Activated T-helper 9 cell treated with anti-CD3 and anti-CD28 coated beads, Interleukin-2, amount 50 U/mL, for 16 hours (primary cell): ENCODE data around the gene COL26A1.
"Not testable (repeated sequence)": the region's sequence is repeated elsewhere in the genome, so short reads cannot be mapped to it uniquely, and the experiment has no call there.

ENCODE experiments used
- DNase-seq: peaks from one replicate; pipeline ENCODE4 v3.0.0-alpha.2; 2020; ENCODE audit warnings: low read depth

COL26A1 gene

DNA sequence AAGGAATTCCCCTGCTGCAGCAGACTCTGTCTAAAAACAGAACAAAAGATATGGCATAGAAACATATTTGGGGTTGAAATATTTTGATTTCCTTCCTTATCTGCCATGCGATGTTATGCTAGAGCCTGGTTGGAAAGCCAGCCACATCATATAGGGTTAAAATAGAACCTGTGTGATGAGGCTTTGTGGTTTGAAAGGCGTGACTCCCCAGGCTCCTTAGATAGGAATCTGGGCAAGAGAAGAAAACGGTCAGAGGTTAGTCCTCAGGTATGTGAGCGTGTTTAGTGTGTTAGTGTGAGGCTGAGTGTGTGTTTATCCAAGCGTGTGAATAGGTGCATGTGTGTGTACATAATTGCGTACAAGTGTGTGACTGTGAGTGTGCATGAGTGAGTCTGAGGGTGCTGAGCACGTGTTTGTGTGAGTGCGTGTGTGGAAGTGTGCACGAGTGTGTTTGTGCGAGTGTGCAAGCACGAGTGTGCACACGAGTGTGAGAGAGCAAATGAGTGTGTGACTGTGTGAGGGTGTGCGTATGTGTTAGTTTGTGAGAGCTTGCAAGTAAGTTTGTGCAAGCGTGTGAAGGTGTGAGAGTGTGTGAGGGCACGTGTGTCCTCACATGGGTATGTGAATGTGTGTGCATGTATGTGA, 79.9 kb downstream of the COL26A1 start:
- no peak for DNase-seq

DNA sequence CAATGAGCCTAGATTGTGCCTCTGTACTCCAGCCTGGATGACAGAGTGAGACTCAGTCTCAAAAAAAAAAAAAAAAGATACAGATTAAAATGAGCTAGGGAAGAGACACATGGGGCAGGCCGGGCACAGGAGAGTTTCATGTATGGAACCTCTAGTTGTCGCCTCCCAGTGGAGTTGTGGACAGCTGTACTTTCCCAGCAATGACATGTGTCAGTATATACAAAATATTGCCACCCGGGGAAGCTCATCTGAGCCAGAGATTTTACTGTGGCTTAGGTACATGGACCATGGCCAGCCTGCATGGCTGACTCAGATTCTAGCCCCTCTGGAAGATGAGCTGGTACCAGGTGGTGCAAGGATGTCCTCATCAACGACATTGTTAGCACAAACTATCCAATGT, 87.4 kb downstream of the COL26A1 start:
- no peak for DNase-seq

DNA sequence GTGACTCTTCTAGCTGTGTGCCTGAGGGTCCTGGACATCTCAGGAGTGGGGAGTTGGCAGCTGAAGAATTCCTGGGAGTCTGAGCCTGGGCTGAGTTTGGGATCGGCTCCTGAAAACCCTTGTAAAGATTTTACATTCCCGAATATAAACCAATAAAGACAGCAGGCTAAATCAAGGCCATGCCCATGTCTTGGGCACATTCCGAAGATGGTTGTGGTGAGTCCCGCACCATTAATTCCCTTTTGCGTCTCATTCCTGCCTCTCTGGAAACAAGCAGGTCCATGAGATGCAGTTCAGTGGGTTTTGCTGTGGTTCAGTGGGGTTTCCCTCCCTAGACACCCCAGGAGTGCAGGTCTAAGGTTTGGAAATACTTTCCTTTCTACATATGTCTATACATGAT, 90.9 kb downstream of the COL26A1 start:
- no peak for DNase-seq

DNA sequence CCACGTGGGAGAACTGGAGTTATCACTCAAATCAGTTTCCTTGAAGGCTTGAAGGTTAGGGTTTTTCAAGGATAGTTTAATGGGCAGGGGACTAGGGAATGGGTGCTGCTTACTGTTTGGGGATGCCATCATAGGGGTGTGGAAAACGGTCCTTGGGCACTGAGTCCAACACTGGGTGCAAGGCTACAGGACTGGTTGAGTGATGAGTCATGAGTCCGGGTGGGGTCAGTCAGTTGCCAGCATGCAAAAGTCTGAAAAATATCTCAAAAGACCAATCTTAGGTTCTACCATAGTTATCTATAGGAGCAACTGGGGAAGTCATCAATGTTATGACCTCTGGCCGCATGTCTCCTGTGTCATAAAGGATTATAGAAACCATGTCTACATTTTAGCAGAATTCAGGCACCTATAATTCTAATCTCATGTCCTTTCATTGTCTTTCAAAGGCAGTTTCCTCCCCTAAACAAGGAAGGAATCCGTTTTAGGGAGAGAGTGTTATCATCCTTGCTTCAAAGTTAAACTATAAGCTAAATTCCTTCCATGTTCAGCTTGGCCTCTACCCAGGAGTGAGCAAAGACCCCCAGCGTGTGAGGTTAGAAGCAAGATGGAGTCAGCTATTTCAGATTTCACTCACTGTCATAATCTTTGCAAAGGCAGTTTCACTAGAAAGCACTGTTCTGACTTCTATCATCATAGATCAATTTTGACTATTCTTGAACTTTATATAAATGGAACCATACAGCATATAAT, 94.5 kb downstream of the COL26A1 start:
- DNase-seq: no peak

DNA sequence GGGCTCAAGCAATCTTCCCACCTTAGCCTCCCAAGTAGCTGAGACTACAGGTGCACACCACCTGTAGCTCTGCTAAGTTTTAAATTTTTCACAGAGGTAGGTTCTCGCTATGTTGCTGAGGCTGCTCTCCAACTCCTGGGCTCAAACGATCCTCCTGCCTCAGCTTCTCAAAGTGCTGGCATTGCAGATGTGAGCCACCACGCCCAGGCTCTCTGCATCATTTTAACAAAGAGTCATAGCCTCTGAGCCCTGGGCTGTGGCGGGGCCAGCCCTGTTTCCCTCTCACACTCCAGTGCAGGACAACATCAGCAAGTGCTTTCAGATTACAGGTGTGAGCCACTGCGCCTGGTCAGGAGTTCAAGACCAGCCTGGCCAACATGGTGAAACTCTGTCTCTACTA, 102.5 kb downstream of the COL26A1 start:
- DNase-seq: no peak

DNA sequence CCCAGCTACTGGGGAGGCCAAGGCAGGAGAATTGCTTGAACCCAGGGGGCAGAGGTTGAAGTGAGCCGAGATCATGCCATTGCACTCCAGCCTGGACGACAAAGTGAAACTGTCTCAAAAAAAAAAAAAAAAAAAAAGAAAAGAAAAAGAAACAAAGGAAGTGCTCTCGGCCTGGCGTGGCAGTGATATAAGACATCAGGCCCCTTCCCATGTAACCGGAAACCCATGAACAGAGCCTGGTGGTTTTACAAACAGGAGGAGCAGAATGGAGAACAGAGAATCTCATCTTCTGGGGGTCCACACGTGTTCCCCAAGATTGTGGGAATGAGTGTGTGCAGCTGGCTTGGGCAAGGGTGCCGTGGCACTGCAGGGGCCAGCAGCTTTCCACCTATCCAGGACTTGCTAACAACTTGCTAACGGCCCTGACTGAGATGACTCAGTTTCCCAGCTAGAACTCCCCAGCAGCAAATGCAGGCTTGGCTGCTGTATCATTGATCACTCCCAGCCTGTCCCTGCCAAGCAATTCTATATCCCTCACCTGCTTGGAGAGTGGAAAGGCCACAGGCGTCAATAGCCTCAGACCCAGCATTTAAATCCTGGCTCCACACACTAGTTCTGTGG, 103.0 kb downstream of the COL26A1 start:
- DNase-seq: no peak

DNA sequence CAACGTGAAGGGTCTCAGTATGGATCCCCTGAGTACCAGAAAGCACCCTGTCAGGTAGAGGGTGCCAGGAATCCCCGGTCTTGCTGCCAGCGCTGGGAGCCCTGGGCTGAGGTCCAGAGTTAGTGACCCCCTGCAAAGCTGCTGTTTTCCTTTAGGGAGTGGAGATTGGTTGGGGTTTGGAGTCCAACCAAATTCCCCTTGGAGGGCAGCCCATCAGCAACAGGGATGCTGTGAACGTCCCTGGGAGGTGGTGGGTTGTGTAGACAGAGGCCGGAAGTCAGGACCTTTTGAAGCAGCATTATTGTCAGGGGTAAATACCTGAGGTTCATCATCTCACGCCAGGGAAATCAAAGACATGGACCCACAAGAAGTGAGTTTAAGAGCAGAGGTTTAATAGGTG, 104.2 kb downstream of the COL26A1 start:
- DNase-seq: no peak

DNA sequence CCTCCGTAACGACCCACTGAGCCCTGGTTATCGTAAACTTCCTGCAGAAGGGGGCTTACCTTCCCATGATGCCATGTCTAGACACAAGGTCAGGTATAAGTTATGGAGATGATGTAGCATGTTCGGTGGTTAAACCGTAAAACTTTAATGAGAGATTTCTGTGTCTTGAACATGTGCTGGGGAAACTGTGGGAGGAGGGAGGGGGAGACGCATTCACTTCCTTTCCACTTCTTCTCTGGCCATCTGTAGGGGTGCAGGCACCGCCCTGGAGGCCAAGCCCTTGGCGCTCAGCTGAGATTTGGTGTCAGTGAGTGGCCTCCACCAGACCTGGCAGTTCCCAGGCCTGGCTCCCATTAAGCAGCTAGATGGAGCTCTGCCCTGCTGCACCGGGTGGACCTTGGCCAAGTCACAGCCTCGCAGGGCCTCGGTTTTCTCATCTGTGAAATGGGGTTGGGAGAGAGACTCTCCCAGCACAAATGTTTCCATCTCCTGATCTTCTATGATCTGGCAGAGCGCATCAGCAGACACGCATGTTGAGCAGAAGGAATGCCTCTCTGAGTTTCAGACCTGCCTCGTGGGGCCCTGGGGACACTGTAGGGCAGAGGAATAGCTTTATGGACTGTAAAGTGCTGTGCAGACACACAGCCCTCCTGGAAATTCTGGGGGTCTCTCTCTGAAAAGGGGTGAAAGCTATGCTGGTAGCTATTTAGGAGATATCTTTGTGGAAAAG, 106.0 kb downstream of the COL26A1 start:
- DNase-seq: no peak

DNA sequence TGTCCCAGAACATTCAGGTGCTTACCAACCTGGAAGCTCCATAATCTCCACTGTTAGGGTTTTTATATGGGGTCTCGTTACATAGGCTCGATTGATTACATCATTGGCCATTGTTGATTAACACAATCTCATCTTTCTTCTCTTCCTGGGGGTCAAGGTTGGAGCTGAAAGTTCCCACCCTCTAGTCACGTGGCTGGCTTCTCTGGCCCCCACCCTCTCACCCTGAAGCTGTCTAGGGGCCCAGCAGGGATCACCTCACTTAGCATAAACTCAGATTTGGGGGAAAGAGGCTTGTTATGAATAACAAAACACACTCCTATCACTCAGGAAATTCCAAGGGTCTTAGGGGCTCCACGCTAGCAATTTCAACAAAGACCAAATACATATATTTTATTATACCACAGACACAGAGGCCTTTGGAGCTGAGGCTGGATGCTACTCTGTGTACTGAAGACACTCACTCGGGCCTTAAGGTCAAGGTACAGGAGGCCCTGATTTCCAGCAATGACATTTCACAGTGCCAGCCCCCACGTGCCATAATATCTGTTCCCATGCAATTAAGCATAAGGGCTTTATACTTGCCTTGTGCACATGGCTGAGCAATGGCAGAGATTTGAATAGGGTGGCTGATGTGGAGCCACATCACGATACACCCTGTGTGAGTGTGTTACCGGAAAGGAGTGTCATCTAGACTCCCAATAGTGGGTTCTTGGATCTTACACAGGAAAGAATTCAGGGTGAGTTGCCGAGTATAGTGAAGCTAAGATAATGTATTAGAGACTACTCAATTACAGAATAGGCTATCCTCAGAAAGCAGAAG, 108.2 kb downstream of the COL26A1 start:
- no peak for DNase-seq

DNA sequence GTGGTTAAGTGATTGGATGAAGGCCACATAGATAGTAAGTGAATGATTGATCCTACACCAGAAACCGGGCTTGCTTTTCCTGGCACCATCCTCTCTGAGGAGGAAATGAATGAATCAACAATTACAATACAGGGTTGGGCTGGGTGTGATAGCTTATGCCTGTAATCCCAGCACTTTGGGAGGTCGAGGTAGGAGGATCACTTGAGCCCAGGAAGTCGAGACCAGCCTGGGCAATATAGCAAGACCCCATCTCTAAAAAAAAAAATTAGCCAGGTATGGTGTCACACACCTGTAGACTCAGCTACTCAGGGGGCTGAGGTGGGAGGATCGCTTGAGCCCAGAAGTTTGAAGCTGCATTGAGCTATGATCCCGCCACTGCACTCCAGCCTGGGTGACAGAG, 111.5 kb downstream of the COL26A1 start:
- DNase-seq: no peak

DNA sequence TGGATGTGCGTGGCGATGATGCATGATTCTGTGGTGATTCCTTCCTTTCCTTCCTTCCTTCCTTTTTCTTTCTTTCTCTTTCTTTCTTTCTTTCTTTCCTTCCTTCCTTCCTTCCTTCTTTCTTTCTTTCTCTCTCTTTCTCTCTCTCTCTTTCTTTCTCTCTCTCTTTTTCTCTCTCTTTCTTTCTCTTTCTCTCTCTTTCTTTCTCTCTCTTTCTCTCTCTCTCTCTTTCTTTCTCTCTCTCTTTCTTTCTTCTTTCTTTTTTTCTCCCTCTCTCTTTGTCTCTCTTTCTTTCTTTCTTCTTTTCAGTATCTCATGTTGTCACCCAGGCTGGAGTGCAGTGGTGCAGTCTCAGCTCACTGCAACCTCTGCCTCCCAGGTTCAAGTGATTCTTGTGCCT, 113.0 kb downstream of the COL26A1 start:
- DNase-seq: not testable (repeated sequence)

DNA sequence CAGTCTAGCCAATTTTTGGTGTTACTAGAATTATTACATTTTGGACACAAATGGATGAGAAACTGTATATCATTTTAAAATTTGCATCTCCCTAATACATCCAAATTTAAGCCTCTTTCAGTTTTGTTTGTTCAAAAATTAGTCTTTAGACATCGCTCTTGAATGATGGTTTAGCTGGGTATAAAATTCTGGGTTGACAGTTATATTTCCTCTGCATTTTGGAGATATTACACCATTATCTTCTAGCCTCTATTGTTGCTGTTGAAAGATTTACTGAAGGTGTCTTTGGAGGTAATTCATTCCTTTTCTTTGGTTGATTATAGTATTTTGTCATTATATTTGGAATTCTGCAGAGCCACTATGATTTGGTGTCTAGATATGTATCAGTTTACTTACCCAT, 116.5 kb downstream of the COL26A1 start:
- DNase-seq: no peak

DNA sequence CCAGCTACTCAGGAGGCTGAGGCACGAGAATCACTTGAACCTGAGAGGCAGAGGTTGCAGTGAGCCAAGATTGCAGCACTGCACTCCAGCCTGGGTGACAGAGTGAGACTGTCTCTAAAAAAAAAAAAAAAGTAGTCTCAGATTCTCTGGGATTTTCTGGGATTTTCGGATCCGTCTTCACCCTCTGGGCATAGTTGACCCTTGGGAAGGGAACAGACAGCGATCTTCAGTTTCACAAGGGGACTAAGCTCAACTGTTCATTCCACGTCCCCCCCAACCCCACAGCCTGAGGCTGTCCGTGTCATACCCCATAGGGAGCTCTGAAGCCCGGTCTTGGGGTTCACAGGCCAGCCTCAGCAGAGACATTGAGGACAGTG, 123.4 kb downstream of the COL26A1 start:
- not testable (repeated sequence) for DNase-seq

DNA sequence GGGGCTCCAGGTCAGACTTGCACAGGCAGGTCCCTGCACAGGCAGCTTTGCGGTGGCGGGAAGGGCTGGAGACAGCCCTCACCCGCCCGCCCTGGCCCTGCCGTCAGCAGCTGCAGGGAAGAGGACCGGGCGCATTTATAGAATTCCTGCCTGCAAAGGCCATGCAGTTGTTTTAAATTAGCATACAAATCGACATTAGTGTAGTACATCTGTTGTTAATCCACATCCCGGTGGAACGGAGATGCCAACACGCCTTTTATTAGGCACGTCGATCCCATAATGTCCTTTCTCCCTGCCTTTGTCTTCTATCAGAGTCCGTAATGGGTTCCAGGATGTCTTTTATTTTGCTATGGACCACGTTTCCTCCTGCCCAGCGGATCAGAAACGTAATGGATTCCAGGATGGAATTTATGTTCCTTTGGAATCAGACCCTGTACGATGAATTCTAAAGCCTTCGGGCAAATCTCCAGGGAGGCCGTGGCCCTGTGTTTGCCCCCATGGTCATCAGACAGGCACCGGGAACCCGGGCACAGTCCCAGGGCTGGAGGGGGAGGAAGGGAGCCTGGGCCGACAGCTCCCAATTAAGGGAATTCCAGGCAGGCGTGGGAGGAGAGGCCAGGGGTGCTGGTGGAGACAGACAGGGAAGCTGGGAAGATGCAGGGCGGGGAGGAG, 123.9 kb downstream of the COL26A1 start:
- no peak for DNase-seq

DNA sequence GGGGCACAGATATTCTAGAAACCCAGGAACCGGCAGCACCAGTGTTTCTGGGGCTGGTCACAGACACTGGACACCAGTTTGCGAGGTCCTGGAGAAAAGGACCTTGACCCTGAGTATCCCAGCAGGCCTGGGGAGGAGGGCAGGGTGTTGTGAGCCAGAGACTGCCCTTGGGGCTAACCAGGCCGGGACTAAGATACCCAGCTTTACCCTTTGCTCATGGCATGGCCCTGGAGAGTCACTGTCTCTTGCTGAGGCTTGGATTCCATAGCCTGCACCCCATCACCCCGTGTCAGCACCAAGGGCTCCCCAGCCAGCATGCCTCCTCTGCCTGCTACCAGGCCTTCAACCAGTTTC, 124.4 kb downstream of the COL26A1 start:
- DNase-seq: no peak

DNA sequence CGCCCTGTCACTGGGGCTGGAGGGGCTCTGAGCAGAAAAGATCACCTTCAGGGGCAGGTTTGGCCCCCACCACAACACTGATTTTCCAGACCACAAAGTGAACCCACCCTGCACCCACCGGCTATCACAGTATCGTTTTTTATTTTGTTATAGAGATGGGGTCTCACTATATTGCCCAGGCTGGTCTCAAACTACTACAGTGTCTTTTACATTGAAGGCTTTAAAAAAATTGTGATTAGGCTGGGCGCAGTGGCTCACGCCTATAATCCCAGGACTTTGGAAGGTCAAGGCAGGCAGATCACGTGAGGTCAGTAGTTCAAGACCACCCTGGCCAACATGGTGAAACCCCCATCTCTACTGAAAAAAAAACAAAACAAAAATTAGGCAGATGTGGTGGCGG, 125.1 kb downstream of the COL26A1 start:
- no peak for DNase-seq

DNA sequence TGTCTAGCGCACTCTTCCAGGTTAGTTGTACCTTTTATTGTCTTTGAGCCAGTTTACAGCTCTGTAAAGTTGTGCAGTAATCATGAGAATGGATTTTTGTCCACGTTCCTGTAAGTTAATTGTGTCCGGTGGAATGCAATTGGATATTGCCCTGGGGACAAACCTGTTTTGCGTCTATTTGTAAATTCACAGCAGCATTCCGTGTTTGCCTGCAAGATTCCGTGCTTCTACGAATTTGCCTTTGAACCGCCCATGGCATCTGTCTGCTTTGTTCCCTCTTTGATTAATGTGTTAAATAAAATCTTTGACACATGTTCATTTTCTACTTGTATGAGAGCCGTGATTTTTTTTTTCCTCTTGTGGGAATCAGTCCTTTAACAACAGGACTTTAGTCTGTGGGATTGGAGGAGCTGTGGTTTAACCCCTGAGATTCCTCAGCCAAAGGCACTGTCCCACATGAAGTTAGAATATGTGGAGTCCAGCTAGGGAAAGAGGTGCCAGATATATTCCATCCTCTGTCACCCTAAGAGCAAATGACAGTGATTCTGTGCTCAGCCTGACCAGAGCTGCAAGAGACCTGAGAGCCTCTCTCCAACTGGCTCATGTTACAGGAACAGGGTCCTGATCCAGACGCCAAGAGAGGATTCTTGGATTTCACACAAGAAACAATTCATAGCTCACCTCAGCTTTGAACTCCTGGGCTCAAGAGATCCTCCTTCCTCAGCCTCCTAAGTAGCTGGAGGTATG, 126.3 kb downstream of the COL26A1 start:
- DNase-seq: no peak

DNA sequence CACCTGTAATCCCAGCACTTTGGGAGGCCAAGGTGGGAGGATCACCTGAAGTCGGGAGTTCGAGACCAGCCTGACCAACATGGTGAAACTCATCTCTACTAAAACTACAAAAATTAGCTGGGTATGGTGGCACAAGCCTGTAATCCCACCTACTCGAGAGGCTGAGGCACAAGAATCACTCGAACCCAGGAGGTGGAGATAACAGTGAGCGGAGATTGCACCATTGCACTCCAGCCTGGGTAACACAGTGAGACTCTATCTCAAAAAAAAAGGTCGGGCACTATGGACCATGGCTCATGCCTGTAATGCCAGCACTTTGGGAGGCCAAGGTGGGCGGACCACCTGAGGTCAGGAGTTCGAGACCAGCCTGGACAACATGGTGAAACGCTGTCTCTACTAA, 127.8 kb downstream of the COL26A1 start:
- DNase-seq: not testable (repeated sequence)

DNA sequence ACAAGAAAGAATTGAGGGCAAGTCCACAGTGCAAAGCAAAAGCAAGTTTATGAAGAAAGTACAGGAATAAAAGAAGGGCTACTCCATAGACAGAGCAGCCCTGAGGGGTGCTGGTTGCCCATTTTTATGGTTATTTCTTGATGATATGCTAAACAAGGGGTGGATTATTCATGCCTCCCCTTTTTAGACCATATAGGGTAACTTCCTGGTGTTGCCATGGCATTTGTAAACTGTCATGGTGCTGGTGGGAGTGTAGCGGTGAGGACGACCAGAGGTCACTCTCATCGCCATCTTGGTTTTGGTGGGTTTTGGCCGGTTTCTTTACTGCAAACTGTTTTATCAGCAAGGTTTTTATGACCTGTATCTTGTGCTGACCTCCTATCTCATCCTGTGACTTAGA, 128.8 kb downstream of the COL26A1 start:
- not testable (repeated sequence) for DNase-seq

DNA sequence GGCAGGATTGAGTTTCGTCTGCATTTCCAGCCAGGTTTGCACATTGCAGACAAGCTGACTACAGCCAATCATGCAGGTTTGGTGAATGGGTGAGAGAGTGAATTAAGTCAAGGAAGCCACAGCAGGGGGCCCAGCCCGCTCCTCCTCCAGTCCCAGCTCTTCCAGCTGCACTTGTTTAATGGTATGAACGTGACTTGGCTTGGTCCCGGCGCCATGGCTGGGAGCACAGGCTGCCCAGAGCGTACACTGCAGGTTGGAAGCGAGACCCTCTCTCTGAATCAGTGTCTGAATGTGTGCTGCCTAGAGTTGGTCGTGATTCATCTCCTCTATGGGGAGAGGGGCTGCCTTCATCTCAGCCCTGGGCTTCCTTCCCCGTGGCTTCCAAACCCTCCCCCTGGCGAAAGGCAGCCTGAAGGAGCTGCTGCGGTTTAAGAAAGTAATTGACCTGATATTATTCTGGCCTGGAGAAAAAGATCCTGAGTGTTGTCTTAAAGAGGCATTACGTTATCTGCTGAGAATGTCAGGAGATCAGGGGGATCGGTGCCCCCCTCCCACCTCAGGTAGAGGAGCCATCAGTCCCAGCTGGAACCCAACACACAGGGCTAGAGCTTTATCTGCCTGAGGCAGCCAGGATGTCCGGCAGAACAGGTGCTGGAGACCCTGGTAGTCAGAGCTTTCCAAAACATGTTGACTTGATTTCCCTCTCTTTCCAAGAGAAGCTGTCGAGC, 132.1 kb downstream of the COL26A1 start:
- no peak for DNase-seq
